Left colon (tissue), 2 donors: ENCODE data around the gene SNX4. TPM values are rescaled to one million over a fixed set of nuclear protein-coding genes. Genes with fewer than 3 reads are reported as not detected.

Source experiments
- ATAC-seq: fragments of 200-7000 bp; cut with Tn5 transposase; one replicate; pipeline ENCODE4 v1.9.1; 2020; ENCODE audit warnings: mild to moderate bottlenecking, moderate library complexity
- DNase-seq, 2 donors: peaks; one replicate each; pipeline ENCODE4 v3.0.0-alpha.2; 2020
- intact Hi-C, 2 donors: fragments of 100-400 bp; cut with DNase I in 1 of 2; cut with micrococcal nuclease in 1 of 2; formaldehyde crosslinking; loops; one replicate each; pipeline versions ENCODE4 v1.11.2 to v1.14.0; 2022; cut with DNase I, micrococcal nuclease
- total RNA-seq, 2 donors: library from RNA; stranded (reverse); fragmentation: NEBNext Ultra II Directional; extraction: Animal tissue kit (Norgen Biotek cat#: 25700); gene quantifications; one replicate each; pipeline ENCODE4 v1.2.1, GENCODE V29; 2021
- donor health status: DM: no; HTN: no; CAD: no.
- donor health status: DM: yes; HTN: yes; CAD: no.

Gene SNX4
- total RNA-seq, 2 donors from 2014 or later = 53.2 to 56.6 TPM

DNA sequence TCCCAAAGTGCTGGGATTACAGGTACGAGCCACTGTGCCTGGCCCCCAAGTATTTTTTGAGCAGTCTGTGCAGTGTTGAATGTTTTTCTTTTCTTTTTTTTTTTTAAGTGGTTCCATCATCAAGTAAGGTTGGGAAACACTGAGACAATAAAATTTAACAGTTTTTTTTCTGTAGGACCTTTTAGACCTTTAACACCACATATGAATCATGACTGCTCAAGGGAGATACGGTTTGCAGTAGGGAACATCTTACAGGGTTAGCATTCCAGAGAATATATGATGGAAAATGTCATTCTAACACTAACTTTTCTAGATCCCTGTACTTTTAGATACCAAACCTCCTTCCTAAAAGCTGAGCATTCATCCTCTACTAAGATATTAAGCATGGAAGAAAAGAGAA is 41.7 kb downstream of the SNX4 start:
- no peak for DNase-seq
- intact Hi-C loops = no loop called here
- peak; percentile 22 for ATAC-seq

DNA sequence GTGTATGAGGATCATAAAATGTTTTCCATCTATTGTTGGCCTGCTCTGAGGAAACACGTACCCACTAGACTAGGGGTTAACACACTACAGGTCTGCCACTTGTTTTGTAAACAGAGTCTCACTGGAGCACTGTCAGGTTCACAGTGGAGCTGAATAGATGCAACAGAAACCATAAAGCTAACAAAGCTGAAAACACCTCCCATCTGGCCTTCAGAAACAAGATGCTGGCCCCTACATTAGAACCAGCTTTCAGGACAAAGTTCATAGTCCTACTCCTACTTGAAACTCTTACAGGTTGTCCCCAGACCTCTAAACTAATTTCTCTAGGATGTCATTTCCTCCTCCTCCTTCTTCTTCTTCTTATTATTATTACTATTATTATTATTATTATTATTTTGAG is 42.3 kb downstream of the SNX4 start:
- intact Hi-C loops = no loop called here
- no peak for ATAC-seq
- no peak for DNase-seq

DNA sequence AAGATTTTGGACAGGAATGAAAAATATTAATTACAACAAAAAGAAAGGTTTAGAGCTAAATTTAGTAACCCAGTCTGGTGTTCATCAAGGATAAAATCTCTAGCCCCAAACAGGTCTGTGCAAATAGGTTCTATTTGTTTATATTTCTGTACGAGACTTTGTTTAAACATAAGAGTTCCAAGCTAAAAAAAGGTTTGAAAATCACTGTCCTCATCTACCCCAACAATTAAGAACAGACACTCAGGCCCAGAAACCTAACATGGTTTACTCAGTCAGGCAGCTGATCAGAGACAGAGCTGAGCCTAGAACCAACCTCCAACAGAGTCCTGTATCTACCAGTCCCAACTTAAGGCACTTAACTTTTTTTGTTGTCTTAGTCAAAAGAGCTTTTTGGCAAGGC is 49.3 kb downstream of the SNX4 start:
- ATAC-seq = no peak
- DNase-seq = no peak
- intact Hi-C loops = no loop called here

DNA sequence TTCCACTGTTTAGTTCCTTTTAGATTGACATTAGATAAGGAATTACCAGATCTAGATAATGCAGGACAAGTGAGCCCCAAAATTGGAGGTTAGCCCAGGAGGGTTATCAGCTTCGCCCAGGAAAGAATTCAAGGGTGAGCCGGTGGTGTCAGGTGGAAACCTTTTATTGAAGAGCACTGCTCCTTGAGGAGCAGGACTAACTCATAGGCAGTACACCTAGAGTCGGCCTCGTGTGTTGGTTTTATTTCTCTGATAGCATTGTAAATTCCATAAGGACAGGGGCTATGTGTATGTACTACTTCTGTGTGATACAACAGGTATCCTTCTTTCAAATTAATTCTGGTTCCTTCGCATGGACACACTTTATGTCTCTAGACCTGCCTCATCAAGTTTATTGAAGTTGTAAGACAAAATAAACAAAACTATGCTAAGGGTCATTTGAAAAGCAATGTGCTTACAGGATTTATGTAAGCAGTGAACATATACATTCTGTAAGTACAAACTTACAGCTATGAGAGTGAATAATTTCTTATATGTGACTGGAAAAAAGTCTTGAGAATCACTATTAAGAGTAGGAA is 57.2 kb downstream of the SNX4 start:
- peak in 1 of 2 donors; percentile 29 for DNase-seq
- intact Hi-C loops = loop anchor here in 1 of 2 donors (10.0 kb wide), 1 partner anchor 728 kb away; the partner anchor contains the start of gene UMPS
- ATAC-seq = peak; percentile 81

DNA sequence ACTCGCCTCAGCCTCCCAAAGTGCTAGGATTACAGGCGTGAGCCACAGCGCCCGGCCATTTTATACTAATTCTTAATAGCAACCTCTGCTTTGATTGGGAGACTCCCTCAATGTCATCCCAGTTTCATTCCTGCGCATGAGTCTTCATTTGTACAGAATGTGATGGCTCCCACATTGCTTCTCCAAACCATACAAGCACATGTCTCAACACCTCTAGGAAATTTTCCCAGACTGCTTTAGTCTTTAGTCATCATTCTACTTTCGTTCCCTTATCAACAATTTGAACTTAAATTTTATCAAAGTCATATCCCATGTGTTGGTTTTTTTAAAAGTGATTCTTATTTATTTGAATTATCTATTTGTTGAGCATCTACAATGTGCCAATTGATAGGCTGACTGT is 58.1 kb downstream of the SNX4 start:
- no peak for DNase-seq
- no peak for ATAC-seq
- intact Hi-C loops = loop anchor here in 1 of 2 donors (10.0 kb wide), 1 partner anchor 727 kb away; the partner anchor contains the start of gene UMPS

DNA sequence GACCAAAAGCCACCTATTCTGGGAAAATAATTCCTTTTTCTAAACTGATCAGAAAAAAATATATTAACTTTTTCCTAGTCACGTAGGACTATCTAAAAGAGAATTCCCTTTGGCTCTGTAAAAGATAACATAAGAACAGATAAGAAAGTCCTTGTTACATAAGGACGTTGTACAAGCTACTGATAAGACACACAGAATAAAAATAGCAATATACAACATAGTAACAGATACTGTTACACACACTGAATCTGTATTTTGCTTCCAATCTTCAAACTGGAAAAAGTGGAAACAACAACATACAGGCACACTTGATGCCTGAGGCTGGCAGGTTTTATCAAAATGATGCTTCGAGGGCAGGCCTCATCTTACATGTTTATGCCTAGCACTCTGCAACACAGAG is 59.8 kb downstream of the SNX4 start:
- intact Hi-C loops = loop anchor here in 1 of 2 donors (10.0 kb wide), 1 partner anchor 725 kb away; the partner anchor contains the start of gene UMPS
- ATAC-seq (no peak), DNase-seq (no peak)

DNA sequence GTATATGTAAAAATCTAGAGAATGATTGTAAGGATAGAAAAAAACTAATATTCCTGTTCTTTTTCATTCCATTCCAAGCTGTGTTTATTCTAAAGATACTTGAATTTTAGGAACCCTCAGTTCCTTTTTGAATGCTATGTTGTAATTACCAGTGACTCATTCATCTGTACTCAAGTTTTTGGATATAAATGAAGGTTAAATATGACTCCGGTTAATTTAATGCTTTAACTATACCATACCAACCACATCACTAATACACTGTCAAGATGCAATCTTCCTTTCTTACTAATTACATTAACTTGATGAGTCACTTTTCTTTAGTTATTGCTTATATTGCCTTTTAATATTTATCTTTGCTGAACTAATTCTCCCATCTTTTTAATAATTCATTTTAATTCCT is 76.1 kb downstream of the SNX4 start:
- DNase-seq (no peak), ATAC-seq (no peak)
- intact Hi-C loops = no loop called here

DNA sequence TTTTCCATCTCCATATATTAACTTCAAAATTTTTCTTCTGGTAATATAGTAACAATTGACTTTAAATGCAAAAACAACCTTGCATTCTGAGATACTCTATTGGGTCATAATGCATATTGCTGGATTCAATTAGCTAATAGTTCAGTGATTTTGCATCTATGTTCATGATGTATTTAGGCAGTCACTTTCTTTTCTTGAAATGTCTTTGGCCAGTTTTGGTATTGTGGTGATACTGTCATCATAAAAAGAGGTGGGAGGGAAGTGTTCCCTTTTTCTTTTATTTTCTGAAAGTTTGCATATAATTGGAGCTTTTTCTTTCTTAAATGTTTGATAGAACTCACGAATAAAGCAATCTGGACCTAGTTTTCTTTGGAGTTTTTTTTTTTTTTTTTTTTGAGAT is 77.5 kb downstream of the SNX4 start:
- intact Hi-C loops = no loop called here
- DNase-seq (no peak), ATAC-seq (no peak)

DNA sequence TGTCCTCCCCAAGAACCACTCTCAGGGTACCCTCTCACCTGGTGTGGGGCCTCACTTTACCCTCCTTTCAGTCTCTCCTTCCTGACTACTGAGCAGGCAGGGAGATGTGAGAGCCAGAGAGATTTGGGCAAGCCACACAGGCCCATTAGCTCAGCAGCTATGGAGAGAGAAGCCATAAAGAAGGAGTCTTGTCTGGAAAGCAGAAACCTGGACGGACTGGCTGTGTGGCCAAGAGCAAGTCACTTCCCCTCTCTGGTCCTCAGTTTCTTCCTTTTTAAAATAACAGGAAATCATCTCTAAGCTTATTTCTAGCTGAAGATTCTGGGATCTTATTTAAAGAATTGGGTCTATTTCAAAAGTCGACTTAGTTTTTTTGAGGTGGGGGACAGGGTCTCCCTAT is 79.0 kb downstream of the SNX4 start:
- intact Hi-C loops = no loop called here
- DNase-seq = no peak

DNA sequence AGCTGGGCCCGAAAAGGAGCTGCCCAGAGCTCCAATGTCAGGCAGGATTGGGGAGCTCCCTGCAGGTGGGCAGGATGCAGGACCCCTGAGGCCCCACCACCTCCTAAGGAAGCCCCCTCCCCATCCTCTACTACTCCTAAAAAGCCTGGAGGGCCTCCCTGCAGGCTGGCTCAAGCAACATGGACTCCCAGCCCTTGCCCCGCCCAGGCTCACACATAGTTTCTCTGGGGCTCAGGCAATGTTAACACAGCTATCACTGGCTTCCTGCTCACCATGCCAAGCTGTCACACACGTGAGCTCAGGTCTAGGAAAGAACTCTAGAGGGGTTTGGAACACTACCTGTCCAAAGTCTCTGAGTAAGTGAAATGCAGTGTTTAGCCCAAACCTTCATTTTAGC is 79.4 kb downstream of the SNX4 start:
- DNase-seq = peak; percentile 64 to 70
- intact Hi-C loops = no loop called here

More for the DNA sequence above, 79.0 kb downstream of the SNX4 start:
- no peak for ATAC-seq

DNA sequence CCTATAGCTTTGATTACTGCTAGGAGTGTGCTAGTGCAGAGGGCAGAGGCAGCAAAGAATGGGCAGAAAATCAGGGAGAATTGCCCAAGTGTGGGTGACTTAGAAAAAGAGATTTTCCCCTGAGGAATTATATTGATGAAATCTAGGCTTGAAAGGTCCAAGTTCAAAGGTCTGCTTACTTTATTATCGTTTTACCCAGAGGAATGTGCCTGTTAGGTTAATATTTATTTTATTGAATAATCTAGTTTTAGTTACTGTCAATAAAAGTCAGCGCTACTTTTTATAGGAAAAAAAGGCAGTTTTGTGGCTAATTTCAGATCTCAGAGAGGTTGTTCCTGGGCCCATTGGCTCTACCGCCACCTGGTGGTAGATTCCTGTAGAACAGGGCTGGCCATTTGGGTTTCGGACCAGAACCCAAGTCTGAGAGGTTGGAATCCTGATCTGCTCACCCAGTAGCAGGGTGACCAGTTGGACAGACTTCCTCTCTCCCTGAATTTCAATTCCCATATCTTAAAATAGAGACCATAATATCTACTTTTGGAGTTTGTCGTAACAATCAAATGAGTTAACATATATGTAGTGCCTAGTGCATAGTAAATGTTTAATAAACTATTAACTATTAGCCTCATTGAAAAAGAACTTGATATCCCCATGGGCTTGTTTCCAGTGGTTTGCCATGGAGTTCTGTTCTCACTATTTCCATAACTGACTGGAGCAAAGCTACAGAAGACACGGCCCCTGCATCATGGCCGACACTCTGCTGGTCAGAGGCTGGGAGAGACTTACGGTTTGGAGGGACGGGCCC is 82.2 kb downstream of the SNX4 start:
- ATAC-seq = peak; percentile 32
- peak in 1 of 2 donors; percentile 62 for DNase-seq
- intact Hi-C loops = loop anchor here in 1 of 2 donors (5.0 kb wide), 1 partner anchor 441 kb away; no protein-coding TSS in a partner anchor

More for the DNA sequence above, 79.4 kb downstream of the SNX4 start:
- peak; percentile 98 for ATAC-seq

DNA sequence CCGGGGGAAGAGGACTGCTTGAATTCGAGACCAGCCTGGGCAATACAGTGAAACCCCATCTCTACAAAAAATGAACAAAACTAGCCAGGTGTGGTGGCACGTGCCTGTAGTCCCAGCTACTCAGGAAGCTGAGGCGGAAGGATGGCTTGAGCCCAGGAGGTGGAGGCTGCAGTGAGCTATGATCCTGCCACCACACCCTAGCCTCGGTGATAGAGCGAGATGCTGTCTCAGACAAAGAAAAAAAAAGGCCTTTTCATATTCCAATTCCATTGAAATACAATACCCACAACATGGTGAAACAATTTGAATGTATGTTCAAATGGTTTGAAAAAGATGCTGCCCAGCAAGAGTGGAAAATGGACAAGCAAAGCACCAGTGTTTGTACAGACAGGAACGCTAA is 83.1 kb downstream of the SNX4 start:
- intact Hi-C loops = loop anchor here in 1 of 2 donors (5.0 kb wide), 1 partner anchor 440 kb away; no protein-coding TSS in a partner anchor
- DNase-seq = no peak
- ATAC-seq = no peak

DNA sequence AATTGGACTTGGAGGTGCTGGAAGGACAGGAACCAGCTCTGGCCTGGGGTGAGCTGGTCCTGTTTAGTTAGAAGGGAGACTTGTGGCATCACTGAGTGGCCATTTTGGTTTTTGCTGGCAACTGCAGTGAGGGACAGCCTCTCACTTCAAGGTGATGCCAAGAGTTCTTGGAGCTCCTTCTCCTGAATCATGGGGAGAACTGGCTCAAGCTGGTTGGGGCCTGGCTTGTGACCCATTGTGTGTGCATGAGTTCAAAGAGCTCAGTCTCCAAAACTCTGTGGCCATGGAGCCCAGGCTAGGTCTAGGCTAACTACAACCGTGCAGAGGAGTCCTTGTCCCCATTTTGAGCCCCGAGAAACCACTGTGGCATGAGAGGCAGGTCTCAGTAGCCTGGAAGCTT is 84.8 kb downstream of the SNX4 start:
- intact Hi-C loops = loop anchor here in 1 of 2 donors (5.0 kb wide), 1 partner anchor 438 kb away; no protein-coding TSS in a partner anchor
- DNase-seq (no peak), ATAC-seq (no peak)

DNA sequence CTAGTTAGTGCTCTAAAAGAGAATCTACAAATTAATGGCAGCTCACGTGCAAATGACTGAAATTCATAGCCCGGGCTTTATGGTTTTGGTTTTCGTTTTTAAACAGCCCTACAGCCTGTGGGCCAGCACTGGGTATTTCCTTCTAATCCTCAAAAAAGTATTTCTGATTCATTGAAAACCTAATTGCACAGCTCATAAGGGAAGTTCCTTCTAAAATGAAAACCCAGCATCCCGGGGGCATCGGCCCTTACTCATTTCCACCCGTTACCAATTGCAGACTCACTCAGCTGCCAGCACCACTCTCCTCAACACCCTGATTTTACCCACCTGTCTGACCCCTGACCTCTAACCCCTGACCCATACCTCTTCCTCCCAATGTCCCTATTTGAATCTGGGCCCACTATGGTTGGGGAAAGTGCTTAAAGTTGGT is 85.4 kb downstream of the SNX4 start:
- intact Hi-C loops = loop anchor here in 1 of 2 donors (5.0 kb wide), 1 partner anchor 437 kb away; no protein-coding TSS in a partner anchor
- no peak for ATAC-seq
- no peak for DNase-seq

DNA sequence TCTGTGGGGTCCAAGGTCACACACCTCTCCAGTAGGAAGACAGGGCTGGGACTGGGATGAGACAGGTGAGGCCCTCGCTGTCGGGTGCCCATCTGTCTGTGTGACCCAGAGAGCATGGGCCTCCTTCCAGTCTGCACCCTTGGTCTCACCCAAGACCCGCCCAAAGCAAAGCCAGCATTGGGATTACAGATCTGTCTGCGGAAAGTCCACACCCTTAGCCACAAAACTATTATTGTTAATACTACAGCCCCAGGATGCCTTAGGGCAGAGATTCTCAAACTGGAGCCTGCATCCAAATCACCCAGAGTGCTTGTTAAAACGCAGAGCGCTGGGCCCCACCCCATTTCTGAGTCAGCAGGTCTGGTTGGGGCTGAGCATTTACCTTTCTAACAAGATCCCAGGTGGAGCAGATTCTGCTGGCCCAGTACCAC is 86.4 kb downstream of the SNX4 start:
- DNase-seq (no peak), ATAC-seq (no peak)
- intact Hi-C loops = no loop called here

DNA sequence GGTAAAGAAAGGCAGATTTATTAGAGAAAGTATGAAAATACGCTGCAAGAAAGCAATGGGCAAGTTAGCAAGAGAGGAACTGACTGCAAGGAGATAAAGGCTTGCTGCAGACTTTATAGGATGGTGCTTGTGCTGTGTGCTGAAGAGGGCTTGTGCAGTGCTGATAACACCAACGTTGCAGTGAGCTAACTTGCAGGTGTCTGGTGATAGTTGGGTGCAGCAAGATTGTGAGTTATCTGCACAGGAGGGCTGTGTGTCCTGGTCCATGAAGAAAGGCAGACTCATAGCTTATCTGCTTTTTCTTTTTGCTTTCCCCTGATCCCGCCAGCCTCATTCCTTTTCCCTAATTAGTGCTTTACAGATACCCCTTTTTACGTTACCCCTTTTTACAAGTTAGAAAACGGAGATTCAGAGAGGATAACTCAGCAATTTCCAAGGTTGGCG is 86.9 kb downstream of the SNX4 start:
- DNase-seq (no peak), ATAC-seq (no peak)
- intact Hi-C loops = no loop called here

DNA sequence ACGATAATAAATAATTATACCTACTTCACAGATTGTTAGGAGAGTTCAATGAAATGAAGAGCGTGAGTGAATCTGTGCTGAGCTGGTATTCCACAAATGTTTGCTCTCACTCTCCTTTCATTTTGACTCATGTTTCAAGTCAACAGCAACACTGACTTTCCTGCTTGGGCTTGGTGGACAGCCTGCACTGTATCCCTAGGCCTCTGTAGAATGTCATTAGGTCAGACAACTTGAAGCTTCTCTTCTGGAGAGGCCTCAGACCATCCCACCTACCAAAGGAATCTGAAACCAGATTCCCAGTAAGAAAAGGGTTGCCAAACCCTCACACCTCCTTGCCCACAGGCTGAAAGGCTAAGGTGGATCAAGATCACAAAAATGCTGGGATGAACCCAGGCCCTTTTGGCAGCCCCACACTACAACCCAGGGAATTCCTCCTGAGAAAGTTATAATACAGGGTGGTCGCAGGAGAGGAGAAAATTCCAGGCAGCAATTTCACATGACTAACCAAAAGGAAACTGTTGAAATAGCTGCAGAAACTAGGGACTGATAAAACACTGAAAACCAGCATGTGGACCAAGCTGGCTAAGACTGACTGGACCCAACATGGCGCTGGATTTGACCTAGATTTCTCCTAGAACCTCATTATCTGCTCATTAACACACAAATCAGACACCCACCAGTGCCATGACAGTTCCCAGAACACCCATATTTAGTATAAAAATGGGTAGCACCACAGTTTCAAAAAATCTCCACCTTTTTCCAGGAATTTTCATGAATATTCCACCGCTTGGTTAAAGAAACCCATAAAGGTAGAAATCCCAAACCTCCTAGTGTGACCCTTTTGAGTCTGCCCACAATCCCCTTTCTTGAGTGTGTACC is 87.9 kb downstream of the SNX4 start:
- no peak for DNase-seq
- ATAC-seq = no peak
- intact Hi-C loops = no loop called here

DNA sequence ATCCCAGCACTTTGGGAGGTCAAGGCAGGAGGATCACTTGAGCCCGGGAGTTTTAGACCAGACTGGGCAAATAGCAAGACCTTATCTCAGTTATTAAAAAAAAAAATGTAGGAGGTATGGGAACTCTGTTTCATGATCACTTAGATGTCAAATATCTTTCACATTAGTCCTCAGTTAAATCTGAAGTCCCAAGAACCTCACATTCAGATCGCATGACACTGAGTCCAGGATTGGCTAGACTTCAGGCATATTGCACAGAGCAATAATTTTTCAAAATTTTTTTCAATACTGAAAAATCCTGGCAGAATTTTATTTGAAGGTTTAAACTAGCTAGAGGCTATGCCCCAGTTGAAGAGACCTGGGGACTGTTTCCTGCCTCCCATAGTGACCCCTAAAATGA is 88.6 kb downstream of the SNX4 start:
- no peak for ATAC-seq
- no peak for DNase-seq
- intact Hi-C loops = no loop called here

DNA sequence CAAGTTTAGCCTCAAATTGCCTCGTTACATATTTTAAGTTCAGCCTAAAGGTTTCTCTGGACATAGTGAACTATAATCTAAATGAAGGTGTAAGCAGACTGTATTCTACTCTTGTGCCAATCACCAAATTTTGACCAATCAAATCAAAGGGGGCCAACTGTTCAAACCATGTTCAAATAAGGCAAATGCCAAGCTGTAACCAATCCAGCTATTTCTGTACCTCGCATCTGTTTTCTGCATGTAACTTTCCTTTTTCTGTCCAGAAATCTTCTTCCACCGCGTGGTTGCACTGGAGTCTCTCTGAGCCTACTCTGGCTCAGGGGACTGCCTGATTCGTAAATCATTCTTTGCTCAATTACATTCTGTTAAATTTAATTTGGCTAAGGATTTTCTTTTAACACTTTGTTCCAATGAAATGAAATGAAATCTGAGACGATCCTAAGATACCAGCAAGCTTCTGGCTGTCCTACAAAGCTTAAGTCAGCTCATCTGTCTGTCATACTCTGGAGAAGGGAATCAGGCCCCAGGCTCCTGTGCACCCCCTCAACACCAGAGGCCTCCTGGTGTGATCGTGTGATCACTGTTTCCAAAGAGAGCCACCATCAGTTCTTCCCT is 91.7 kb downstream of the SNX4 start:
- intact Hi-C loops = no loop called here
- DNase-seq = no peak
- ATAC-seq = no peak
